ENCODE results near the gene DKK1.

The DKK1 gene

DNA sequence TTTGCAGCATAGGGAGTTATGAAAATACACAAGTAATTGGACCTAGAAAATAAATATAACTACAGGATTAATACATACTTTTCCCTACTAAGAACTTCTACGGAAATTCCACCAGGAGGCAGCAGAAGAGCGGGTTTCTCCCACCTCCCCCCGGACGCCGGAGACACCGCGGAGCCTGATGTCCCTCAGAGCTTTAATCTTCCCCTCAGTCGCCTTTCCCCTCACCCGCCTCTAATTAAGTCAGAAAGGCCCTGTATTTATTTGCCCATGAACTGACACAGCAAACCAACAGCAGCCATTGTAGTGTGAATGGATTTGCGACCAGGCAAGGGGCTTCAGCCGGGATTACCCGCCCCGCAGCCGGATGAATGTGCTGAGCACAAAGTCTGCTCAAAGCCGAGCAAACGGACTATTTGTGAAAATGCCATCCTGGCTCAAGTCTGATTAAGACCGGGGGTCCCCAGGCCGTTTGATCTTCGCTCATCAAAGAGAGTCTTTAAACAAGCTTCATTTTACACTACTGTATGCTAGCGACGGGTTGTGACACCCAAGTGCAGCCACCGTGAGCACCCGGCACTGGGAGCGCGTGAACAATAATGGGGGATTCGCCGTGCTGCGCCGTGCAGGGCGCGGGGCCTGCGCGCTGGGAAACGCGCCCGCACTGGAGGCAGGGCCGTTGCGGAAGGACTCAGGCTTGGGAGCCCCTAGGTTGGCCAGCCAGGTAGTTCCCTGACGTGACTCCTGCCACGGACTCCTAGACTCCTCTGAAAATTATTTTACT is 5.6 kb upstream of the DKK1 start:
- TF ChIP-seq ZFX (IDR thresholded peaks at IDR 0.05; ENCODE audit: borderline replicate concordance): no peak
- TF ChIP-seq, protein P1, sequence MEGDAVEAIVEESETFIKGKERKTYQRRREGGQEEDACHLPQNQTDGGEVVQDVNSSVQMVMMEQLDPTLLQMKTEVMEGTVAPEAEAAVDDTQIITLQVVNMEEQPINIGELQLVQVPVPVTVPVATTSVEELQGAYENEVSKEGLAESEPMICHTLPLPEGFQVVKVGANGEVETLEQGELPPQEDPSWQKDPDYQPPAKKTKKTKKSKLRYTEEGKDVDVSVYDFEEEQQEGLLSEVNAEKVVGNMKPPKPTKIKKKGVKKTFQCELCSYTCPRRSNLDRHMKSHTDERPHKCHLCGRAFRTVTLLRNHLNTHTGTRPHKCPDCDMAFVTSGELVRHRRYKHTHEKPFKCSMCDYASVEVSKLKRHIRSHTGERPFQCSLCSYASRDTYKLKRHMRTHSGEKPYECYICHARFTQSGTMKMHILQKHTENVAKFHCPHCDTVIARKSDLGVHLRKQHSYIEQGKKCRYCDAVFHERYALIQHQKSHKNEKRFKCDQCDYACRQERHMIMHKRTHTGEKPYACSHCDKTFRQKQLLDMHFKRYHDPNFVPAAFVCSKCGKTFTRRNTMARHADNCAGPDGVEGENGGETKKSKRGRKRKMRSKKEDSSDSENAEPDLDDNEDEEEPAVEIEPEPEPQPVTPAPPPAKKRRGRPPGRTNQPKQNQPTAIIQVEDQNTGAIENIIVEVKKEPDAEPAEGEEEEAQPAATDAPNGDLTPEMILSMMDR (IDR thresholded peaks at IDR 0.05): peak; percentile 85

DNA sequence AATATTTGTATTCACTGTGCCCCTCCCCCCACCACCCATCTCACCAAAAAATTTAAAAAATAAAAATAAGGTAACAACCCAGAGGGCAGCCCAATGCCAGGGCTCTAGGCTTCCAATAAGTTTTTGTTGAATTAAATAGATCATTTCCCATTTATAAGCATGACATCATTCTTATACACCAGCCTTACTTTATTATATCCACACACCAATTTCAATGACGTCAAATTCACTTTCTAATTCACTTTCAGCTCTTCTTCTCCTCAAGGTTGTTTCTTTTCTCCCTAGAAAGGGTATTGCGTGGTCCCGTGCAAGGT is 1.2 kb upstream of the DKK1 start:
- TF ChIP-seq ZFX (IDR thresholded peaks at IDR 0.05; ENCODE audit: borderline replicate concordance): no peak
- TF ChIP-seq, protein P1 (IDR thresholded peaks at IDR 0.05): no peak
- peak overlapping the region; percentile 46 for H3K27ac ChIP-seq

More for the DNA sequence above, 5.6 kb upstream of the DKK1 start:
- H3K27ac ChIP-seq: peak overlapping the region; percentile 44; the same call in 1 of the 2 replicates

DNA sequence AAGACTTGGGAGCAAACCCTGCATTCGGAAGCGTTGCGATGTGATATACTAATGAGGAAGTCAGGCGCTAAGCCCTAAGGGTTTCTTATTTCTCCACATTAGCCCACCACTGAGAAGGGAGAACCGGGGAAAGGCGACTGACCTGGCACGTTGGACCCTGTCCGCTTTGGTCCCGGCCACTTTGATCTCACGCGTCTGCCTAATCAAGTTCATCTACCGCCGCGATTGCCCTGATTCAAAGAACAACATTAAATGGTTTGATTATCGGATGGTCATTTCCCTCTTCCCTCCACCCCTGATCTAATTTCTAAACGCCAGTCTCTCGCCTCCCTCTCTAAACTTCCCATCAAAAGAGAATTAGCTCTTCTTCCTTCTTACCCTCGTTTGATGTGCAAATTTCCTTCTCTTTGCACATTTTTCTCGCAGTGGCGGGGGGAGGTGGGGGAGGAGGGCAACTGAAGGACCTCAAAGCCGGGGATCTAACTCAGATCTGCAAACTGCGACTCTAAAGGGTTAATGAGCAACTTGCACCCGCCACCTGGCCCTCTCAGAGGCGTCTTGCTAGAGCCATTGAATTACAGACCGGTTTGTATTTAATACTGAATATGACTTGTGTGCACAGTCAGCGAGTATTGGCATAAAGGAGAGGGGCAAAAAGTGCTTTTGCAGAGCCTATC is 687 bp upstream of the DKK1 start:
- peak overlapping the region; percentile 46 for H3K27ac ChIP-seq
- TF ChIP-seq, protein P1 (IDR thresholded peaks at IDR 0.05): no peak
- no peak for TF ChIP-seq ZFX (IDR thresholded peaks at IDR 0.05; ENCODE audit: borderline replicate concordance)

DNA sequence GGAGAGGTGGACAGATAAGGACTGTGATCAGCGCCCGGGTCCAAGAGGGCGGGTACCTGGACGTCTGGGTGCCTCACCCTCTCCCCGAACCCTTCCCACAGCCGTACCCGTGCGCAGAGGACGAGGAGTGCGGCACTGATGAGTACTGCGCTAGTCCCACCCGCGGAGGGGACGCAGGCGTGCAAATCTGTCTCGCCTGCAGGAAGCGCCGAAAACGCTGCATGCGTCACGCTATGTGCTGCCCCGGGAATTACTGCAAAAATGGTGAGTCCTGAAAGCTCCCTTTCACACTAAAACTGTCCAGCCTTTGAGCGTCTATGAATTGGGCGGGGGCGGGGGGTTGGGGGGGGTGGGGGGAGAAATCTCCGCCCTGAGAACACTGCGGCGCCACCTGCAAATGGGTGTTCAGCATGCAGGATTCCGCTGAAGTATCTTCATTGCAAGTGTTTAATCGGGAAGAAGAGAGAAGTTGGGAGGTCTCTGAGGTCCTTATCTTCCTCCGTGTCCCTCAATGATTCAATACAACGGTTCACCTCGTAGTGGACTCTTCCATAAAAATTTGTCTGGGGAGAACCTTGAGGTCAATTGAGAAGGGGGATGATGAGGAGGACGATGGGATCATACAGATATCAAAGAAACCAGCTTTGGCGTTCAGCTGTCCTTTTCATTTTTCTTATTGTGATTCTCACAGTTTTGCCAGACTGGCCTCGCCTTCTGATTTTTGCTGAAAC is 906 bp downstream of the DKK1 start:
- peak overlapping the region; percentile 46 for H3K27ac ChIP-seq
- TF ChIP-seq ZFX (IDR thresholded peaks at IDR 0.05; ENCODE audit: borderline replicate concordance): no peak
- TF ChIP-seq, protein P1 (IDR thresholded peaks at IDR 0.05): peak; percentile 48; the same call in 1 of the 2 replicates

DNA sequence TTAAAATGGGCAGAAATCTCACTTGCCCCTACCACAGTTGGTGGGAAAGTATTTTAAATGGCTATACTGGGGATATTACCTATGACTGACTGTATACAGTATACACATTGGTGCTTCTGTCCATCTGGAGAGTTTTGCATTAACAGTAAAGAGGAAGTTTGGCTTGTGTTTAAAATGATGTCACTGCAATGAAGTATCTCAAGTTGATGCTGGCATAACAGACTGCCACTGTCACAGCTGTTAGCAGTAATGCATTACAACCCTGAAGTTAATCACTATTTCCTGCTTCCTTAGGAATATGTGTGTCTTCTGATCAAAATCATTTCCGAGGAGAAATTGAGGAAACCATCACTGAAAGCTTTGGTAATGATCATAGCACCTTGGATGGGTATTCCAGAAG is 1.9 kb downstream of the DKK1 start:
- H3K27ac ChIP-seq: peak overlapping the region; percentile 46
- TF ChIP-seq, protein P1 (IDR thresholded peaks at IDR 0.05): no peak
- TF ChIP-seq ZFX (IDR thresholded peaks at IDR 0.05; ENCODE audit: borderline replicate concordance): no peak

DNA sequence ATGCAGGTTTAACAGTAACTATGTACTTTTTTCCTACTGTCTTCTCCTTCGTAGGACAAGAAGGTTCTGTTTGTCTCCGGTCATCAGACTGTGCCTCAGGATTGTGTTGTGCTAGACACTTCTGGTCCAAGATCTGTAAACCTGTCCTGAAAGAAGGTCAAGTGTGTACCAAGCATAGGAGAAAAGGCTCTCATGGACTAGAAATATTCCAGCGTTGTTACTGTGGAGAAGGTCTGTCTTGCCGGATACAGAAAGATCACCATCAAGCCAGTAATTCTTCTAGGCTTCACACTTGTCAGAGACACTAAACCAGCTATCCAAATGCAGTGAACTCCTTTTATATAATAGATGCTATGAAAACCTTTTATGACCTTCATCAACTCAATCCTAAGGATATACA is 2.4 kb downstream of the DKK1 start:
- H3K27ac ChIP-seq: peak overlapping the region; percentile 46
- TF ChIP-seq ZFX (IDR thresholded peaks at IDR 0.05; ENCODE audit: borderline replicate concordance): no peak
- TF ChIP-seq, protein P1 (IDR thresholded peaks at IDR 0.05): no peak

Data from 22Rv1 (cell line).